Calu3 (cell line): Measurements from ENCODE around the gene MEOX2. TPM values are rescaled to one million over a fixed set of nuclear protein-coding genes. Genes with fewer than 3 reads are reported as not detected.

Experiments
- BruUV-seq: library from RNA; stranded (reverse); fragments of 400-500 nt; replicated peaks from 2 replicates; lab custom pipeline; 2021; lab: Mats Ljungman, UMichigan
- CTCF ChIA-PET: fragments of 300-600 bp; sonication (Branson Sonifier 250); formaldehyde crosslinking; loops from one replicate; lab custom pipeline; 2022; ENCODE audit warnings: antibody characterized with exemption; lab: Charles Lee
- DNase-seq: peaks from one replicate; pipeline ENCODE4 v3.0.0; 2022
- H3K27ac Mint-ChIP-seq: one replicate; pipeline ENCODE4 v1.8.0; 2022; ENCODE audit warnings: mixed read lengths; ENCODE audit not compliant: unreplicated experiment
- H3K27me3 Mint-ChIP-seq: one replicate; pipeline ENCODE4 v1.8.0; 2022; ENCODE audit warnings: mixed read lengths; ENCODE audit not compliant: unreplicated experiment
- H3K36me3 Mint-ChIP-seq: one replicate; pipeline ENCODE4 v1.8.0; 2022; ENCODE audit warnings: mild to moderate bottlenecking, moderate library complexity, mixed read lengths; ENCODE audit not compliant: insufficient read depth, unreplicated experiment
- H3K4me1 Mint-ChIP-seq: one replicate; pipeline ENCODE4 v1.8.0; 2022; ENCODE audit warnings: mild to moderate bottlenecking, low read depth, mixed read lengths; ENCODE audit not compliant: unreplicated experiment
- H3K4me3 Mint-ChIP-seq: one replicate; pipeline ENCODE4 v1.8.0; 2022; ENCODE audit warnings: mild to moderate bottlenecking, low read depth, moderate library complexity, mixed read lengths; ENCODE audit not compliant: unreplicated experiment
- H3K9me3 Mint-ChIP-seq: one replicate; pipeline ENCODE4 v1.8.0; 2022; ENCODE audit warnings: low read depth, mixed read lengths; ENCODE audit not compliant: unreplicated experiment
- intact Hi-C: fragments of 100-400 bp; cut with micrococcal nuclease; formaldehyde crosslinking; loops from one replicate; pipeline ENCODE4 v1.10.0; 2022; ENCODE audit not compliant: unreplicated experiment
- total RNA-seq: library from RNA; stranded (reverse); gene quantifications from 2 replicates; pipeline ENCODE4 v1.2.3, GENCODE V29; 2022
- TF ChIP-seq, protein P1 (sequence below): fragments of 200-600 bp; IDR thresholded peaks from one replicate; pipeline ENCODE4 v1.8.0; 2022; ENCODE audit warnings: antibody characterized with exemption; ENCODE audit not compliant: unreplicated experiment

MEOX2 gene
- total RNA-seq, 1 experiment from 2014 or later: 12.6 TPM

DNA sequence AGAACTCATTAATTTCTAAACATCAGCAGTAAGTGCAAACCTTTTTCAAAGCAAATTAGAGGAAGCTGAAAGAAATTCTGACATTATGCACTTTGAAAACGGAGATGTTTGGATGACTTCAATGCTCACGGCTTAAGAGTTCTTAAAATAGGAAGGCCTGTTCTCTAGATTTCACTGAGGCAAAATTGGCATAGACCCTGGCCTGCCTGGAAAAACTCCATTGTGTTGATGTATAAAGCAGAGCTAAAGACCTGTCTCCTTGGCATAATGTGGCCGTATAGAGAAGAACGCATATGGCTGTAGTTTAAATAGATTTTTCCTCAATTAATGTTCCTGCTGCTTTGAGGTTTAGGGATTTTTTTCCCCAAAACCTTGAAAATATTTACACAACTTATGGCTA lies 100.2 kb downstream of the MEOX2 start:
- peaks cover 7% of the 10 kb centered on the region for H3K4me1 Mint-ChIP-seq
- H3K27ac Mint-ChIP-seq: no peak overlapping the region
- no peak overlapping the region for H3K4me3 Mint-ChIP-seq
- CTCF ChIA-PET: no interaction called here
- no TSS peak for BruUV-seq
- H3K9me3 Mint-ChIP-seq: peaks cover 6% of the 10 kb centered on the region
- no peaks in the 10 kb centered on the region for H3K27me3 Mint-ChIP-seq
- intact Hi-C loops: no loop called here
- DNase-seq: no peak
- TF ChIP-seq, protein P1, sequence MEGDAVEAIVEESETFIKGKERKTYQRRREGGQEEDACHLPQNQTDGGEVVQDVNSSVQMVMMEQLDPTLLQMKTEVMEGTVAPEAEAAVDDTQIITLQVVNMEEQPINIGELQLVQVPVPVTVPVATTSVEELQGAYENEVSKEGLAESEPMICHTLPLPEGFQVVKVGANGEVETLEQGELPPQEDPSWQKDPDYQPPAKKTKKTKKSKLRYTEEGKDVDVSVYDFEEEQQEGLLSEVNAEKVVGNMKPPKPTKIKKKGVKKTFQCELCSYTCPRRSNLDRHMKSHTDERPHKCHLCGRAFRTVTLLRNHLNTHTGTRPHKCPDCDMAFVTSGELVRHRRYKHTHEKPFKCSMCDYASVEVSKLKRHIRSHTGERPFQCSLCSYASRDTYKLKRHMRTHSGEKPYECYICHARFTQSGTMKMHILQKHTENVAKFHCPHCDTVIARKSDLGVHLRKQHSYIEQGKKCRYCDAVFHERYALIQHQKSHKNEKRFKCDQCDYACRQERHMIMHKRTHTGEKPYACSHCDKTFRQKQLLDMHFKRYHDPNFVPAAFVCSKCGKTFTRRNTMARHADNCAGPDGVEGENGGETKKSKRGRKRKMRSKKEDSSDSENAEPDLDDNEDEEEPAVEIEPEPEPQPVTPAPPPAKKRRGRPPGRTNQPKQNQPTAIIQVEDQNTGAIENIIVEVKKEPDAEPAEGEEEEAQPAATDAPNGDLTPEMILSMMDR: no peak
- H3K36me3 Mint-ChIP-seq: no peaks in the 10 kb centered on the region

DNA sequence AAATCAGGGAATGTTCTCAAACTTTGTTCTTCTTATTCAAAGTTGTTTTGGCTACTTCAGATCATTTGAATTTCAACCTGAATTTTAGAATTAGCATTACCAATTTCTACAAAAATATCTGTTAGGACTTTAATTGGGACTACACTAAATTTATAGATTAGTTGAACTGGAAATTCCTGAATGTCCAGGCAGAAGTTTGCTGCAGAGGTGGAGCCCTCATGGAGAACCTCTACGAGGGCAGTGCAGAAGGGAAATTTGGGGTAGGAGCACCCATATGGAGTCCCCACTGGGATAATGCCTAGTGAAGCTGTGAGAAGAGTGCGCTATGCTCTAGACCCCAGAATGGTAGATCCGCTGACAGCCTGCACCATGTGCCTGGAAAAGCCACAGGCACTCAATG lies 101.9 kb downstream of the MEOX2 start:
- CTCF ChIA-PET: no interaction called here
- Mint-ChIP-seq H3K27me3 (no peaks in the 10 kb centered on the region), H3K4me3 (no peak overlapping the region), H3K27ac (no peak overlapping the region), H3K4me1 (peaks cover 7% of the 10 kb centered on the region), H3K9me3 (peaks cover 6% of the 10 kb centered on the region), H3K36me3 (no peaks in the 10 kb centered on the region)
- intact Hi-C loops: no loop called here
- TF ChIP-seq, protein P1: no peak
- no peak for DNase-seq
- BruUV-seq: no TSS peak

DNA sequence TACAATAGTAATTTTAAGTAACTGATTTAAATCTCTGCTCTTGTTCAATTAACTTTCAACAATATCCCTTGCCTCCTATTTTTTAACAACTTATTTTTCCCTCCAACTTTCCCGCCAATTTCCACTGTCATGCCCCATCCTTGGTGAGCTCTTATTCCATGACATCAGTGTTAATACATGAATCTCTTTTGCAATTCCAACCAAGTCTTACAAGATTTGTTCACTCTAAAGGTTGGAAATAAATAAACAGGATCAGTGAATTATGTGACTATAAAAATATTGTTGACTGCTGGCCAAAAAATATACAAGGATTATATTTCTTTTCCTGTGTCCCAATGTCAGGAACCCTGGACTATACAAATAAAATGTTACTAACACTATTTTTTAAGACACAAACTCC lies 103.7 kb downstream of the MEOX2 start:
- intact Hi-C loops: no loop called here
- no TSS peak for BruUV-seq
- Mint-ChIP-seq H3K9me3 (peaks cover 6% of the 10 kb centered on the region), H3K4me3 (no peak overlapping the region), H3K4me1 (peaks cover 7% of the 10 kb centered on the region), H3K36me3 (no peaks in the 10 kb centered on the region), H3K27me3 (no peaks in the 10 kb centered on the region), H3K27ac (no peak overlapping the region)
- CTCF ChIA-PET: interaction anchor here (0.5 kb wide), 1 partner anchor 414 kb away, joined by 3 read pairs; no protein-coding TSS in a partner anchor
- no peak for DNase-seq
- TF ChIP-seq, protein P1: no peak

DNA sequence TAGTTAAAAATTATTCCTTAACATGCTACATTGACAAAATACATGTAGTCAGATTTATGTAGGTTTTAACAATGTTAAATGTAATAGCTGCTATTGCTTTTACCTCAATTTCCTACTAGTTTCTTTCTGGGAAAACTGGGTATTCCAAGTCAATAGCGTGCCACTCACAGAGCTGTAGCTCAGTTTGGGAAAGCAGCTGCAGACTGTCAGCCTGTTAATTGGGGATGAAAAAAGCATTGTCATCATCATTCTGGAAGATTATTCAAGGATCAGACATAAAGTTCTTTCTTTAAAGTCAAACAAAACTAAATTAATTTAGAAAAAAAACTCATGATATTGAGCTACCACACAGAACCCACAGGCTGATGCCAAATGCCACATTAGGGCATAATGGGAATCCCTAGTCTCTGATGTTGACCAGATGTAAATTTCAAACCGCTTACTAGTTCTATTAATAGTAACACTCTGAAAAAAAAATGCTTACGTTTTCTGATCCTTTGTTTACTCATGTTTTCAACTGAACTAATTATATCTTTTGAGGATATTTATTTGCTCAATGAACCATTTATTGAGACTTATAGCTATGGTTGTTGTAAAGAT lies 105.0 kb downstream of the MEOX2 start:
- DNase-seq: no peak
- H3K4me3 Mint-ChIP-seq: no peak overlapping the region
- TF ChIP-seq, protein P1: no peak
- CTCF ChIA-PET: interaction anchor here (1.0 kb wide), 1 partner anchor 19 kb away, joined by 3 read pairs; no protein-coding TSS in a partner anchor
- H3K36me3 Mint-ChIP-seq: no peaks in the 10 kb centered on the region
- H3K9me3 Mint-ChIP-seq: peaks cover 6% of the 10 kb centered on the region
- intact Hi-C loops: no loop called here
- no TSS peak for BruUV-seq
- no peaks in the 10 kb centered on the region for H3K4me1 Mint-ChIP-seq
- no peaks in the 10 kb centered on the region for H3K27me3 Mint-ChIP-seq
- H3K27ac Mint-ChIP-seq: no peak overlapping the region
